OCI-LY3 (cell line): Measurements from ENCODE around the gene EYS.

Experiments used
- CTCF ChIP-seq: fragments of 200-600, 300-600 bp; sonication (generic); IDR thresholded peaks from 2 replicates; pipeline ENCODE4 v1.5.1; 2014; ENCODE audit warnings: antibody characterized with exemption, low read length, low read depth
- EZH2phosphoT487 ChIP-seq: fragments of 200-600 bp; shearing (Covaris generic); IDR thresholded peaks from 2 replicates; pipeline ENCODE4 v1.6.1; 2018; ENCODE audit warnings: antibody characterized with exemption, mixed run types, low read depth

DNA sequence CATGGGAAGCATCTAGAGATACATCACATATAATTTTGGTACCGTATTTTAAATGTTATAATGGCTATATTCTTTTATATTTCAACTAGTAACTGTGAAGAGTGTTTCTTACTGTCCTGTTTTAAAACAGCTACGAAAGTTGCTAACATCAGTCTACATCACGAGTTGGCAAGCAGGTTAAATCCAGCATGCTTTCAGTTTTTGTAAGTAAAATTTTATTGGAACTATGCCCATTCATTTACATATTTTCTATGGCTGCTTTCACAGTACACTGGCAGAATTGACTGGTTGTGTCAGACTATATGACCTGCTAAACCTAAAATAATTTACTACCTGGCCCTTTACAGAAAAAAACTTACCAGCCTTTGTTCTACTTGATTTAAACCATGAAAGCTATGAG is 1593.3 kb downstream of the EYS start:
- TF ChIP-seq CTCF (no peak), EZH2phosphoT487 (no peak)
